SU-DHL-6 (cell line): ENCODE data around the gene DENND1C.

Experiments used
- H2AFZ ChIP-seq: fragments of 200-600 bp; sonication (generic); 2 replicates; pipeline ENCODE4 v1.6.1; 2014; ENCODE audit warnings: low read depth, mild to moderate bottlenecking, moderate library complexity, mixed read lengths, antibody characterized with exemption, low read length; ENCODE audit not compliant: severe bottlenecking
- H3F3A ChIP-seq: fragments of 200-600 bp; shearing (Covaris generic); 2 replicates; pipeline ENCODE4 v1.6.0; 2016; ENCODE audit warnings: antibody characterized with exemption, mild to moderate bottlenecking; ENCODE audit not compliant: insufficient read depth
- H3K27ac ChIP-seq: fragments of 200-600 bp; sonication (generic); 2 replicates; pipeline ENCODE4 v1.5.1; 2016; ENCODE audit warnings: low read depth, mild to moderate bottlenecking, low read length, moderate library complexity, mixed read lengths
- H3K27me3 ChIP-seq: fragments of 200-600 bp; sonication (generic), shearing (Covaris generic); 2 replicates; pipeline ENCODE4 v1.6.0; 2014; ENCODE audit warnings: mild to moderate bottlenecking, low read length
- H3K36me3 ChIP-seq: fragments of 200-600 bp; sonication (generic); 2 replicates; pipeline ENCODE4 v1.6.1; 2014; ENCODE audit warnings: mild to moderate bottlenecking, low read length, mixed read lengths
- H3K4me2 ChIP-seq: fragments of 300-600, 200-600 bp; shearing (Covaris generic), sonication (generic); 2 replicates; pipeline ENCODE4 v1.6.0; 2014; ENCODE audit warnings: low read length, low read depth, mild to moderate bottlenecking; ENCODE audit not compliant: poor library complexity, severe bottlenecking
- H3K4me3 ChIP-seq: fragments of 200-600 bp; sonication (generic); 2 replicates; pipeline ENCODE4 v1.5.1; 2014; ENCODE audit warnings: antibody characterized with exemption, low read length, mild to moderate bottlenecking, mixed read lengths; ENCODE audit not compliant: insufficient read depth, poor library complexity, severe bottlenecking
- H3K79me2 ChIP-seq: fragments of 200-600 bp; sonication (generic); 2 replicates; pipeline ENCODE4 v1.6.1; 2014; ENCODE audit warnings: mild to moderate bottlenecking, low read length, moderate library complexity; ENCODE audit not compliant: insufficient read depth
- H3K9ac ChIP-seq: fragments of 200-600 bp; sonication (generic); 2 replicates; pipeline ENCODE4 v1.7.0; 2014; ENCODE audit warnings: mild to moderate bottlenecking, low read length
- H3K9me2 ChIP-seq: fragments of 200-600 bp; sonication (generic); replicated peaks from 2 replicates; pipeline ENCODE4 v1.6.1; 2014; ENCODE audit warnings: low read length; ENCODE audit not compliant: insufficient read depth
- H3K9me3 ChIP-seq: fragments of 200-600 bp; sonication (generic); 2 replicates; pipeline ENCODE4 v1.6.1; 2014; ENCODE audit warnings: low read length, mixed read lengths; ENCODE audit not compliant: insufficient read depth
- H4K20me1 ChIP-seq: fragments of 200-600 bp; sonication (generic); 2 replicates; pipeline ENCODE4 v1.6.1; 2014; ENCODE audit warnings: low read depth, mild to moderate bottlenecking, antibody characterized with exemption, low read length, moderate library complexity, mixed read lengths
- EZH2phosphoT487 ChIP-seq: fragments of 200-600 bp; sonication (generic), shearing (Covaris generic); conservative IDR thresholded peaks from 2 replicates; pipeline ENCODE4 v1.6.1; 2018; ENCODE audit warnings: mild to moderate bottlenecking, antibody characterized with exemption, low read length, moderate library complexity, mixed read lengths
- TF ChIP-seq, protein P1 (sequence below): fragments of 200-600 bp; sonication (generic); IDR thresholded peaks from one replicate; pipeline ENCODE4 v1.5.1; 2017; ENCODE audit warnings: antibody characterized with exemption, mild to moderate bottlenecking, low read length, moderate library complexity; ENCODE audit not compliant: insufficient read depth, poor library complexity, severe bottlenecking

Gene DENND1C

GRCh38 chr19:6483235-6483634 is 1.6 kb upstream of the DENND1C start:
- no peak for TF ChIP-seq EZH2phosphoT487
- TF ChIP-seq, protein P1, sequence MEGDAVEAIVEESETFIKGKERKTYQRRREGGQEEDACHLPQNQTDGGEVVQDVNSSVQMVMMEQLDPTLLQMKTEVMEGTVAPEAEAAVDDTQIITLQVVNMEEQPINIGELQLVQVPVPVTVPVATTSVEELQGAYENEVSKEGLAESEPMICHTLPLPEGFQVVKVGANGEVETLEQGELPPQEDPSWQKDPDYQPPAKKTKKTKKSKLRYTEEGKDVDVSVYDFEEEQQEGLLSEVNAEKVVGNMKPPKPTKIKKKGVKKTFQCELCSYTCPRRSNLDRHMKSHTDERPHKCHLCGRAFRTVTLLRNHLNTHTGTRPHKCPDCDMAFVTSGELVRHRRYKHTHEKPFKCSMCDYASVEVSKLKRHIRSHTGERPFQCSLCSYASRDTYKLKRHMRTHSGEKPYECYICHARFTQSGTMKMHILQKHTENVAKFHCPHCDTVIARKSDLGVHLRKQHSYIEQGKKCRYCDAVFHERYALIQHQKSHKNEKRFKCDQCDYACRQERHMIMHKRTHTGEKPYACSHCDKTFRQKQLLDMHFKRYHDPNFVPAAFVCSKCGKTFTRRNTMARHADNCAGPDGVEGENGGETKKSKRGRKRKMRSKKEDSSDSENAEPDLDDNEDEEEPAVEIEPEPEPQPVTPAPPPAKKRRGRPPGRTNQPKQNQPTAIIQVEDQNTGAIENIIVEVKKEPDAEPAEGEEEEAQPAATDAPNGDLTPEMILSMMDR, result no peak
- H3K4me2 ChIP-seq, result no peak overlapping the region
- no peaks in the 10 kb centered on the region for H3K36me3 ChIP-seq
- no peak overlapping the region for H3K4me3 ChIP-seq
- H2AFZ ChIP-seq, result no peak overlapping the region
- no peak overlapping the region for H3K27ac ChIP-seq
- H3F3A ChIP-seq, result no peaks in the 10 kb centered on the region
- no peaks in the 10 kb centered on the region for H3K9me3 ChIP-seq
- H4K20me1 ChIP-seq, result no peaks in the 10 kb centered on the region
- peaks cover 4% of the 10 kb centered on the region; the same call in 1 of the 2 replicates for H3K79me2 ChIP-seq
- H3K27me3 ChIP-seq, result no peaks in the 10 kb centered on the region
- H3K9me2 ChIP-seq, result no peaks in the 10 kb centered on the region
- no peak overlapping the region for H3K9ac ChIP-seq

- H3K4me2 ChIP-seq, result no peak overlapping the region
- peak overlapping the region; percentile 76 for H3K9ac ChIP-seq
- peak overlapping the region; percentile 87 for H2AFZ ChIP-seq
- peaks cover 4% of the 10 kb centered on the region; the same call in 1 of the 2 replicates for H3K79me2 ChIP-seq
- no peak overlapping the region for H3K4me3 ChIP-seq
- H3F3A ChIP-seq, result no peaks in the 10 kb centered on the region
- no peak overlapping the region for H3K27ac ChIP-seq
- no peaks in the 10 kb centered on the region for H4K20me1 ChIP-seq
- no peaks in the 10 kb centered on the region for H3K9me3 ChIP-seq
- no peaks in the 10 kb centered on the region for H3K27me3 ChIP-seq
- no peaks in the 10 kb centered on the region for H3K9me2 ChIP-seq
- TF ChIP-seq, protein P1, result no peak
- TF ChIP-seq EZH2phosphoT487, result no peak
- no peaks in the 10 kb centered on the region for H3K36me3 ChIP-seq
These were observed 728 bp upstream of the DENND1C start for GRCh38 chr19:6482343-6482686.

- no peaks in the 10 kb centered on the region for H3F3A ChIP-seq
- no peaks in the 10 kb centered on the region for H3K36me3 ChIP-seq
- H2AFZ ChIP-seq, result peak overlapping the region; percentile 87
- peaks cover 4% of the 10 kb centered on the region; the same call in 1 of the 2 replicates for H3K79me2 ChIP-seq
- H3K4me3 ChIP-seq, result peak overlapping the region; percentile 55
- H3K27ac ChIP-seq, result peak overlapping the region; percentile 57
- H3K9ac ChIP-seq, result peak overlapping the region; percentile 76
- H4K20me1 ChIP-seq, result no peaks in the 10 kb centered on the region
- no peaks in the 10 kb centered on the region for H3K27me3 ChIP-seq
- peak overlapping the region; percentile 78 for H3K4me2 ChIP-seq
- H3K9me2 ChIP-seq, result no peaks in the 10 kb centered on the region
- H3K9me3 ChIP-seq, result no peaks in the 10 kb centered on the region
- no peak for TF ChIP-seq EZH2phosphoT487
- TF ChIP-seq, protein P1, result no peak
These were observed 655 bp downstream of the DENND1C start for GRCh38 chr19:6480848-6481415.
